K562 treated with DMSO at 1 percent for 12 hours (cell line): ENCODE results near the gene EID2B. TPM values are rescaled to one million over a fixed set of nuclear protein-coding genes. Genes with fewer than 3 reads are reported as not detected.

Experiments used
- total RNA-seq: library from RNA; unstranded; fragments of 300-600 nt; gene quantifications from 2 replicates; pipeline ENCODE4 v1.2.3, GENCODE V29; 2022; ENCODE audit not compliant: insufficient read depth

EID2B gene
- 4.9 and 9.6 TPM in 2 replicates for total RNA-seq

GRCh38 chr19:39532233-39533002, at the start of gene EID2B:
Gene EID2B, minus strand, starts transcription at chr19:39532852. Its CDS starts 50 bp downstream, at chr19:39532802.

GRCh38 chr19:39539518-39540332, 7.1 kb upstream of the EID2B start, which contains the start of gene EID2:
Gene EID2, minus strand, starts transcription at chr19:39540161. Its CDS starts 82 bp downstream, at chr19:39540079.

GRCh38 chr19:39514840-39515550, 17.7 kb downstream of the EID2B start, which contains the start of gene SELENOV:
Gene SELENOV, plus strand, starts transcription at chr19:39515139. Its CDS starts 74 bp downstream, at chr19:39515213.

GRCh38 chr19:39498798-39499642, 33.6 kb downstream of the EID2B start, which contains the start of gene DLL3:
Gene DLL3, plus strand, starts transcription at chr19:39498947. Its CDS starts 28 bp downstream, at chr19:39498975.

Other genes starting within 250 kb of the EID2B start
- gene IFNL1, start 236.4 kb downstream of the EID2B start, total RNA-seq = not detected in 2 replicates
- 6.5 and 7.8 TPM in 2 replicates for gene LRFN1, start 212.0 kb downstream of the EID2B start, total RNA-seq
- gene GMFG, start 196.8 kb downstream of the EID2B start, total RNA-seq = 80.2 and 106 TPM in 2 replicates
- gene SAMD4B, start 190.4 kb downstream of the EID2B start, total RNA-seq = 65.8 and 145 TPM in 2 replicates
- gene PAF1, start 141.7 kb downstream of the EID2B start, total RNA-seq = 36.9 and 49.1 TPM in 2 replicates
- gene MED29, start 141.5 kb downstream of the EID2B start, total RNA-seq = 19.4 and 29.2 TPM in 2 replicates
- 14.9 and 25.6 TPM in 2 replicates for gene ZFP36, start 126.0 kb downstream of the EID2B start, total RNA-seq
- gene PLEKHG2, start 120.2 kb downstream of the EID2B start, total RNA-seq = 3.2 and 10.9 TPM in 2 replicates
- 8,803 and 14,511 TPM in 2 replicates for gene RPS16, start 96.9 kb downstream of the EID2B start, total RNA-seq
- 87.3 and 120 TPM in 2 replicates for gene SUPT5H, start 87.3 kb downstream of the EID2B start, total RNA-seq
- 103 and 120 TPM in 2 replicates for gene TIMM50, start 52.0 kb downstream of the EID2B start, total RNA-seq
- gene DLL3, start 33.9 kb downstream of the EID2B start, total RNA-seq = 0.70 and 2.0 TPM in 2 replicates
- gene SELENOV, start 17.7 kb downstream of the EID2B start, total RNA-seq = not detected in 2 replicates
- gene EID2, start 7.3 kb upstream of the EID2B start, total RNA-seq = 19.1 and 23.0 TPM in 2 replicates
- gene LGALS13, start 69.7 kb upstream of the EID2B start, total RNA-seq = 3.8 TPM in 1 of 2 replicates, not detected in the other
- gene LGALS16, start 123.1 kb upstream of the EID2B start, total RNA-seq = not detected in 2 replicates
- not detected in 2 replicates for gene LGALS14, start 171.6 kb upstream of the EID2B start, total RNA-seq
- gene CLC, start 205.2 kb upstream of the EID2B start, total RNA-seq = not detected in 2 replicates
- gene LEUTX, start 246.0 kb upstream of the EID2B start, total RNA-seq = not detected in 2 replicates